ENCODE measurements around the gene PPFIA1. TPM values are rescaled to one million over a fixed set of nuclear protein-coding genes. Genes with fewer than 3 reads are reported as not detected.

The PPFIA1 gene
- total RNA-seq, 1 experiment from 2014 or later = 113 TPM

DNA sequence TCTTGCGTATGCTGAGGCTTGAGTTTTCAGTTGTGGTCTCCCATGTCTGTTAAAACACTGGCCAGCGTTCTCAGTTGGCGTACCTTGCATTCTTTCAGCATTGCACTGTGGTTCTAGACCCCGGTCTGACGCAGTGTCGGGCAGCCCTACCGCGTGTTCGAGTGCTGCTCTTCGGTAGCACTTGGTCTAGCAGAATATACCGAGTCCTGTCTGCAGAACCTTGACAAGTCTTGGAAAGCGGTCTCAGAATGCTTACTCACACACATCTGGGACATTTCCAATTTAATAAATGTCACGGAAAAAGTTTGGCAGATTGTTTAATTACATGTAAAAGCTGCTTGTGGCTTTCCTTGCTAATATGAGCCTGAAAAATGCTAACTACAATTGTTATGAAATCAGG lies 32.6 kb downstream of the PPFIA1 start:
- POLR2A ChIA-PET (ENCODE audit: low non-redundant PET) = no interaction called here
- CTCF ChIA-PET = no interaction called here
- intact Hi-C loops (cut with micrococcal nuclease; ENCODE audit: unreplicated experiment) = no loop called here
- DNase-seq (ENCODE audit: low spot score) = no peak
- Histone ChIP-seq H3K9me3 (ENCODE audit: low read depth, low read length, poor library complexity, severe bottlenecking) (no peaks in the 10 kb centered on the region), H3K36me3 (ENCODE audit: insufficient read depth, low read length, poor library complexity, severe bottlenecking) (peaks cover 10% of the 10 kb centered on the region), H3K4me3 (ENCODE audit: low read depth, low read length, poor library complexity, severe bottlenecking) (no peak overlapping the region), H3K27me3 (replicated peaks; ENCODE audit: insufficient read depth, low read depth, low read length, poor library complexity) (no peaks in the 10 kb centered on the region), H3K27ac (ENCODE audit: low read depth, low read length, poor library complexity, severe bottlenecking) (peak overlapping the region; percentile 18), H3K4me1 (ENCODE audit: insufficient read depth, low read length, poor library complexity, severe bottlenecking) (peaks cover 11% of the 10 kb centered on the region)
- TF ChIP-seq, protein P1, sequence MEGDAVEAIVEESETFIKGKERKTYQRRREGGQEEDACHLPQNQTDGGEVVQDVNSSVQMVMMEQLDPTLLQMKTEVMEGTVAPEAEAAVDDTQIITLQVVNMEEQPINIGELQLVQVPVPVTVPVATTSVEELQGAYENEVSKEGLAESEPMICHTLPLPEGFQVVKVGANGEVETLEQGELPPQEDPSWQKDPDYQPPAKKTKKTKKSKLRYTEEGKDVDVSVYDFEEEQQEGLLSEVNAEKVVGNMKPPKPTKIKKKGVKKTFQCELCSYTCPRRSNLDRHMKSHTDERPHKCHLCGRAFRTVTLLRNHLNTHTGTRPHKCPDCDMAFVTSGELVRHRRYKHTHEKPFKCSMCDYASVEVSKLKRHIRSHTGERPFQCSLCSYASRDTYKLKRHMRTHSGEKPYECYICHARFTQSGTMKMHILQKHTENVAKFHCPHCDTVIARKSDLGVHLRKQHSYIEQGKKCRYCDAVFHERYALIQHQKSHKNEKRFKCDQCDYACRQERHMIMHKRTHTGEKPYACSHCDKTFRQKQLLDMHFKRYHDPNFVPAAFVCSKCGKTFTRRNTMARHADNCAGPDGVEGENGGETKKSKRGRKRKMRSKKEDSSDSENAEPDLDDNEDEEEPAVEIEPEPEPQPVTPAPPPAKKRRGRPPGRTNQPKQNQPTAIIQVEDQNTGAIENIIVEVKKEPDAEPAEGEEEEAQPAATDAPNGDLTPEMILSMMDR (conservative IDR thresholded peaks at IDR 0.05; ENCODE audit: low read depth, low read length) = no peak
- no peak for TF ChIP-seq EZH2 (IDR thresholded peaks at IDR 0.05; ENCODE audit: borderline replicate concordance, low read depth, low read length, poor library complexity, severe bottlenecking)
- no TSS peak for BruUV-seq (replicated peaks)

DNA sequence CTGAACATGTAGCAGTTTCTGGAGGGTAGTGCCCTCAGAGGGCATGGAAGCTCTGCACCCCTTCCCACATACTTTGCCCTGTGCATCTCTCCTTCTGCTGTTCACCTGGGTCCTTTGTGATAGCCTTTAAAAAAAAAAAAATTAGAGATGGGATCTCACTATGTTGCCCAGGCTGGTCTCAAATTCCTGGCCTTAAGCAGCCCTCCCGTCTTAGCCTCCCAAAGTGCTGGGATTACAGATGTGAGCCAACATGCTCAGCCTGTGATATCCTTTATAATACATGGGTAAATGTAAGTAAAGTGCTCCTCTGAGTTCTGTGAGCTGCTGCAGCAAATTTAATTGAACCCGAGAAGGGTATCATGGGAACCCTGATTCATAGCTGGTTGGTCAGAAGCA lies 33.7 kb downstream of the PPFIA1 start:
- no peaks in the 10 kb centered on the region for H3K9me3 ChIP-seq (ENCODE audit: low read depth, low read length, poor library complexity, severe bottlenecking)
- CTCF ChIA-PET = no interaction called here
- H3K27ac ChIP-seq (ENCODE audit: low read depth, low read length, poor library complexity, severe bottlenecking) = no peak overlapping the region
- intact Hi-C loops (cut with micrococcal nuclease; ENCODE audit: unreplicated experiment) = no loop called here
- H3K4me1 ChIP-seq (ENCODE audit: insufficient read depth, low read length, poor library complexity, severe bottlenecking) = peaks cover 11% of the 10 kb centered on the region
- H3K36me3 ChIP-seq (ENCODE audit: insufficient read depth, low read length, poor library complexity, severe bottlenecking) = peaks cover 16% of the 10 kb centered on the region
- H3K4me3 ChIP-seq (ENCODE audit: low read depth, low read length, poor library complexity, severe bottlenecking) = no peak overlapping the region
- no TSS peak for BruUV-seq (replicated peaks)
- POLR2A ChIA-PET (ENCODE audit: low non-redundant PET) = no interaction called here
- H3K27me3 ChIP-seq (replicated peaks; ENCODE audit: insufficient read depth, low read depth, low read length, poor library complexity) = no peaks in the 10 kb centered on the region
- TF ChIP-seq EZH2 (IDR thresholded peaks at IDR 0.05; ENCODE audit: borderline replicate concordance, low read depth, low read length, poor library complexity, severe bottlenecking) = no peak
- TF ChIP-seq, protein P1 (conservative IDR thresholded peaks at IDR 0.05; ENCODE audit: low read depth, low read length) = no peak
- DNase-seq (ENCODE audit: low spot score) = no peak

DNA sequence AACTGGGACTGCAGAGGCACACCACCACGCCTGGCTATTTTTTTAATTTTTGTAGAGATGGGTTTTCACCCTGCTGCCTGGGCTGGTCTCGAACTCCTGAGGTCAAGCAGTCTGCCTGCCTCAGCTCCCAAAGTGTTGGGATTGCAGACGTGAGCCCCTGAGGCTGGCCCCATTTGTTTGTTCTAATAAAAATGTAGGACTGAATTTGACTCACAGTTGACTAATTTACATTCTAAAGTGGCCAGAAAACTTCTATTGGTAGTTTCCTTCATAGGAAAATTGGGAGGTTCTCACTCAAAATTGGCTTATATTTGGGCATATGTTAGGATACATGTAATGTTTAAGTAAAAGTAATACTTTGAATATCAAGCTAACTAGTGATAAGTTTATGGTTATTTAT lies 35.0 kb downstream of the PPFIA1 start:
- Histone ChIP-seq H3K36me3 (ENCODE audit: insufficient read depth, low read length, poor library complexity, severe bottlenecking) (peaks cover 16% of the 10 kb centered on the region), H3K27me3 (replicated peaks; ENCODE audit: insufficient read depth, low read depth, low read length, poor library complexity) (no peaks in the 10 kb centered on the region), H3K4me1 (ENCODE audit: insufficient read depth, low read length, poor library complexity, severe bottlenecking) (peaks cover 11% of the 10 kb centered on the region), H3K27ac (ENCODE audit: low read depth, low read length, poor library complexity, severe bottlenecking) (no peak overlapping the region), H3K4me3 (ENCODE audit: low read depth, low read length, poor library complexity, severe bottlenecking) (no peak overlapping the region), H3K9me3 (ENCODE audit: low read depth, low read length, poor library complexity, severe bottlenecking) (no peaks in the 10 kb centered on the region)
- POLR2A ChIA-PET (ENCODE audit: low non-redundant PET) = no interaction called here
- CTCF ChIA-PET = no interaction called here
- no peak for DNase-seq (ENCODE audit: low spot score)
- intact Hi-C loops (cut with micrococcal nuclease; ENCODE audit: unreplicated experiment) = no loop called here
- BruUV-seq (replicated peaks) = no TSS peak
- no peak for TF ChIP-seq EZH2 (IDR thresholded peaks at IDR 0.05; ENCODE audit: borderline replicate concordance, low read depth, low read length, poor library complexity, severe bottlenecking)
- TF ChIP-seq, protein P1 (conservative IDR thresholded peaks at IDR 0.05; ENCODE audit: low read depth, low read length) = no peak

All from A673 (cell line).